RCC 7860 (cell line): ENCODE measurements around the gene CATSPERD.

ENCODE experiments used
- DNase-seq: peaks from one replicate; pipeline ENCODE4 v3.0.0-alpha.2; 2015; ENCODE audit warnings: low spot score
- FAIRE-seq: peaks from 2 replicates; lab custom pipeline; 2012; peaks lifted over from hg19 to GRCh38; lab: Jason Lieb, UNC

Gene CATSPERD

GRCh38 chr19:5825178-5825577, 104.7 kb downstream of the CATSPERD start:
- no peak for DNase-seq
- no peak for FAIRE-seq

GRCh38 chr19:5826531-5827341, 106.3 kb downstream of the CATSPERD start:
- FAIRE-seq (no peak), DNase-seq (peak; percentile 29)

GRCh38 chr19:5827342-5827890, 107.0 kb downstream of the CATSPERD start:
- no peak for DNase-seq

GRCh38 chr19:5827891-5828660, 107.6 kb downstream of the CATSPERD start:
- peak; percentile 80 for DNase-seq
- FAIRE-seq, result no peak

More at GRCh38 chr19:5827342-5827890, 107.0 kb downstream of the CATSPERD start:
- no peak for FAIRE-seq
